Stimulated activated CD4-positive, alpha-beta T cell treated with anti-CD3 and anti-CD28 coated beads, TNF-alpha, amount 100 ng/mL, for 1 hour (primary cell): ENCODE measurements around the gene DBN1.

Experiments used
- DNase-seq, 3 donors: peaks; one replicate each; pipeline ENCODE4 v3.0.0-alpha.2; 2020; ENCODE audit warnings: low read depth in 3 of 3, low spot score in 1 of 3

DBN1 gene

DNA sequence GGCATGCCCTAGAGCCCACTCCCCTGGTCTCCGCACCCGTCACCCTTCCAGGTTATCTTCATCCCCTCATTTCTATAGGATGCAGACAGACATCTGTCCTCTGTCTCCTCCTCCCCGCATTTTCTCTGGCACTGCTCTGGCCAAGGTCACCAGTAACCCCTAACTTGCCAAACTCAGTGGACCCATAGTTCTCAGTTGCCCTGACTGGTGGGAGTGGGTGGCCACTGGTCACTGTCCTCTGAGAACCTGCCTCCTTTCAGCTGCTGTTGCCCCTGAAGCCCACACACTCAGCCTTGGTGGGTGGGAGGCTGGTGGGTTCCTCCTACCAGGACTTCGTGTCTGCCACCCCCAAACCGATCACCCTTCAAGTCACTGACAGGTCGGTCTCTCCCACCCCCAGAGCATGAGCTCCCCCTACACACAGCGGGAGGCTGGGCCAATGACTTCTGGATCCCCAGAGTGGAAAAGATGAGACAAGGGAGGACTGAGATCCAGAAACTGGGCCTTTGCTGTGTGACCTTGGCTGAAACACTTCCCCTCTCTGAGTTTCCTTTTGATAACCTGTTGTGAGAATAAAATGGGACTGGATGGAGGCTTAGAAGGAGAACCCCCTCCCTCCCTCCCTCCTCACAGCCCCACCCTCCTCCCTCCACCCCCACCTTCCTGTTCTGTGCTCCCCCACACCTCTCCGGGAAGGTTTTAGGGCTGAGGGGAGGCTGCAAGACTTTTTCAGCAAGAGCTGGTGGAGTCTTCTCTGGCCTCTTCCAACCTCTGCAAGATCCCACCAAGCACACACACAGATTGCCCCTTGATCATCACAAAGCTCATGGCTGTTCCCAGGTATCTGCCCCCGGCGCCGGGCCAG, 2.4 kb upstream of the DBN1 start:
- no peak for DNase-seq

- no peak for DNase-seq
Measured at GRCh38 chr5:177474846-177475562, 1.6 kb upstream of the DBN1 start.

- DNase-seq: no peak
Measured at GRCh38 chr5:177474002-177474476, 605 bp upstream of the DBN1 start.

DNA sequence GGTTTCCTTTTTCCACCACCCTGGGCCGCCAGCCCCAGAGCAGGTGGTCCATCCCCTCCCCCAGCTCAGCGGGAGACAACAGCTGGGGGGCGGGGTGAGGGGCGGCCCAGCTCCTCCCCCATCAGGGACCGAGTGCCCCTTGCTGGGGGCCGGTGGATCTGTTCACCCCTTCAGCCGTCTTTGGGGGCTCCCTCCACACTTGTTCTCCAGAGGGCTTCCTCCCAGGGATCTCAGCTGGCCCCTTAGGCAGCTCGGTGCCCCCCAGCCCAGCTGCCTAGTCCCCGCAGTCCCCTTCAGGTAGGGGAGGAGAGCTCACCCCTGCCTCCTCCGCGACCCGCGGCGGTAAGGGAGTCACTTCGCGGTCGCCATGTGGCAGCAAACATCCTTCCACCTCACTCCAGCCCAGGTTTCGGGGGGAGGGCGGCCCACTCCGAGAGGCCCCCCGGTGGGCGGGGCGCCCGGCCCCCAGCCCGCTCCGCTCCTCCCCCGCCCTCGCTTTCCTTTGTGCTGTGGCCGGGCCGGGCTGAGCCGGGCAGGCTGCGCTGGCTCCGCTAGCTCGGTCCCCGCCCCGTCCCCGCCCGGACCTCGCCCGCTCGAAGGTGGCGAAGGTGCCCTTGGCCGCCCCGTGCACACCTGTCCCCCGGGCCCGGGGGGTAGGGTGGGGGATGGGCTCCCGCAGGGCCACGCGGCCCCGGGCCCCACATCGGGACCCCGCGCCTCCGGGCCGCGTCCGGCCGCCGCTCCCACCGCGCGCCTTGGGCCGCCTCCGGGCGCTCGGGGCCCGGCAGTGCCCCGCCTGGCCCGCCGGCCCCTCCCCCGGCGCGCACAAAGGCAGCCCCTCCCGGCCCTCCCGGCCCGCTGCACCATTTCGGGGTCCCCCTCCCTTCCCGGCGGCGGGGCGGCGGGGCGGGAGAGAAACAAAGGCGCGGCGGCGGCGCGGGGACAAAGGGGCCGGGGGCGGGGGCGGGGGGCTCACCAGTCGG, 683 bp downstream of the DBN1 start:
- no peak for DNase-seq

GRCh38 chr5:177471610-177472356, 1.7 kb downstream of the DBN1 start:
- DNase-seq: no peak

DNA sequence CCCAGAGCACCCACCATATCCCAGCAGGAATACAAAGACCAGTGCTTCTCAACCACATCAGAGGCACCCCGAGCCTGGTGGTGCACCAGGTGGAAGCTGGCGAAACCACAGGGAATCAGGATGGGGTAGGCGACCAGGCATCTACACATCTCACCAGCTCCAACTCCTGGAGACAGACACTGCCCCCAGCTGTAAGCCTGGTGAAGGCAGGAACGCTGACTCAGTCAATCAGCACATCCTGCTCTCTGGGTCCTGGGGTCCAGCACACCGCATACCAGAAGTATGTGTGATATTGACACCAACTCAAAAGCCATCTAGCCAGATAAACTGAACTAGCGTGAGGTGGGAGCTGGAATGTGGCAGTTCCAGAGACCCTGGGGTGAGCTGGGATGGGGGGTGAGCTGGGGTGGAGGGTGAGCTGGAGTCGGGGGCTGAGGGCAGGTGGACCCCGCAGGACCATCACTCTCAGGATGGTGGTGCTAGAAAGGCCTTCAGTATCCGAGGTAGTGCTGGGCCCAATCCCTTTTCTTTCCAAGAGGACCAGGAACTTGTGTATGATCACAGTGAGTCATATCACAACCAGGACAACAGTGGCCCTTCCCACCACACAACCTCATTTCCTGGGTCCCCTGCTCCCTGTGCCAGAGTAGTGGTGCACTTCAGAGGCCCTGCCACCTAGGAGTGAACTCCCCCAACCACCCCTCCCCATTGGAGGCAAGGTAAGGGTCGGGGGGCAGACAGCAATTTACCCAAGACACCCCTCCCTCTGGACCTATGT, 2.5 kb downstream of the DBN1 start:
- no peak for DNase-seq

- DNase-seq: no peak
Measured at GRCh38 chr5:177469750-177470525, 3.5 kb downstream of the DBN1 start.

GRCh38 chr5:177468685-177469628, 4.5 kb downstream of the DBN1 start:
- DNase-seq: no peak

DNA sequence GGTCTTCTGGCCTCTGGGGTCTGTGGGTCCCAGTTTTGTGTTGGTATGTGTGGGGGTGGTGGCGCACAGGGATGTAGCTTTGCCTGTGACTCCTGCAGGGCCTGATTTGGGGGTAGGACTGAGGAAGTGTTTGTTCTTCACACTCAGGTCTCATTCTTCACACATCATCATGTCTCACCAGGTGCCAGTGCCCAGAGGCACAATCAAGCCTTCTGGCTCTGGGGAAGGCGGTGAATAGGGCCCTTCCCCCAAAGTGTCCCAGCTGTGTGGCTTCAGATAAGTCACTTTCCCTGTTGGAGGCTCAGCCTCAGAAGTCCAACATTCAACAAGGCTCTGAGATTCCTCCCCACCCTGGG, 5.1 kb downstream of the DBN1 start:
- no peak for DNase-seq

DNA sequence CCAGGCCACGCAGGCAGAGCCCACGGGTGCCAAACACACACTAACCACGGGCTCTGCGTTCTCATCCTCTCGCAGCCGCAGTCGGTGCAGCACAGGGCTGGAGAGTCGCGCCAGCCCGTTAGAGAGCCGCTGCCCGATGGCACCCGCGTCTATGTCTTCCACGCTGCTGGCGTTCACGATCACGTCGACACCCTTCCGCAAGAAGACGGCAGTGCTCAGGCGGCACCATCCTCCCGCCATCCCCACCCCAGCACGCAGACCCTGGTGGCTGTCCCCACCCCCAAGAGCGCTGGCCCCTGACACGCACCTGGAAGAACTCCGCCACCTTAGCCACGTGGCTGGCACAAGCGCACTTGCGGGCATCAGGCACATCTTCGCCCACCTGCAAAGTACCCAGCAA, 6.0 kb downstream of the DBN1 start:
- no peak for DNase-seq

DNA sequence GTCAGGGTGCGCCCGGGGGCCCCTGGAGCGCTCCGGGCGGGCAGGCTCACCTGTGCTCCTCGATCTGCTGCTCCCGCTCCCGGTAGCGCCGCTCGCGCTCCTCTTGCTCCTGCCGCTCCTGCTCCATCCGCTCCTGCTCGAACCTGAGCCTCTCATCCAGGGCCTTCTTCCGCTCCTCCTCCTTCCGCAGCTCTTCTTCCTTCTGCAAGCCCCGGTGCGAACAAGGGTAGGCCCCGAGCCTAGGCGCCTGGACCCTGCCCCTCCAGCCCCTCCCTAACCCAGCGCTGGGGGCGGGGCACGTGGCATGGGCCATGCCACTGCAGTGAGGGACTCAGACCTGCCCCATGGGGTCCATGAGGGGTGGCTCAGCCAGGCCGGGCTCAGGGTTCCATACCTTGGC, 6.6 kb downstream of the DBN1 start:
- no peak for DNase-seq

- no peak for DNase-seq
Measured at GRCh38 chr5:177465044-177465443, 8.4 kb downstream of the DBN1 start.

DNA sequence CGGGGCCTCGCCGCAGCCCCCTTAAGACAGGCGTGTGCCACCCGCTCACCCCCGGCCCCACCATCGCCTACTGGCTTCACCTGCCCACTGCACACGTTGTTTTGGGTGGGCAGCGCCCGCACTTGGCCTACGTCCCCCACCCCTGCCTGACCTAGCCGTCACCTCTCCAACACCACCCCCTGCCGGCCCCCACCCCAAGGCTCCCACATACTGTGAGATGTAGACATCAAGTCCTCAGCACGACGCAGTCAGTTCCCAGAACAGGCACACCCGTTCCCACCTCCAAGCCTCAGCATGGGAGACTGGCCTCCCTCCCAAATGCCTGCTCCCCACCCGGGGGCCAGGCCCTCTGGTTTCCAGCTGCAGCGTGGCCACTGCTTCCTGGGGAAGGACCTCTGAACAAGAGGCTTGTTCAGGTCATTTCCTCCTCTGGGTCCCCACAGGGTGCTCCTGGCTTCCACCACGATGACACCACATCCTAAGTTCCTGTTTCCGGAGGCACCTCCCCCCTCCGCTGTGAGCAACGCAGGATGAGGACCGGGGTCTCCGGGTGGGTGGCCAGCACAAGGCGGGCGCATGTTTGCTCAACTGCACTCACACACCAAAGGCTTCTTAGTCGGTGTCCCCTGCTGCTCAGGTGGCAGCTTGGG, 11.3 kb downstream of the DBN1 start:
- no peak for DNase-seq

DNA sequence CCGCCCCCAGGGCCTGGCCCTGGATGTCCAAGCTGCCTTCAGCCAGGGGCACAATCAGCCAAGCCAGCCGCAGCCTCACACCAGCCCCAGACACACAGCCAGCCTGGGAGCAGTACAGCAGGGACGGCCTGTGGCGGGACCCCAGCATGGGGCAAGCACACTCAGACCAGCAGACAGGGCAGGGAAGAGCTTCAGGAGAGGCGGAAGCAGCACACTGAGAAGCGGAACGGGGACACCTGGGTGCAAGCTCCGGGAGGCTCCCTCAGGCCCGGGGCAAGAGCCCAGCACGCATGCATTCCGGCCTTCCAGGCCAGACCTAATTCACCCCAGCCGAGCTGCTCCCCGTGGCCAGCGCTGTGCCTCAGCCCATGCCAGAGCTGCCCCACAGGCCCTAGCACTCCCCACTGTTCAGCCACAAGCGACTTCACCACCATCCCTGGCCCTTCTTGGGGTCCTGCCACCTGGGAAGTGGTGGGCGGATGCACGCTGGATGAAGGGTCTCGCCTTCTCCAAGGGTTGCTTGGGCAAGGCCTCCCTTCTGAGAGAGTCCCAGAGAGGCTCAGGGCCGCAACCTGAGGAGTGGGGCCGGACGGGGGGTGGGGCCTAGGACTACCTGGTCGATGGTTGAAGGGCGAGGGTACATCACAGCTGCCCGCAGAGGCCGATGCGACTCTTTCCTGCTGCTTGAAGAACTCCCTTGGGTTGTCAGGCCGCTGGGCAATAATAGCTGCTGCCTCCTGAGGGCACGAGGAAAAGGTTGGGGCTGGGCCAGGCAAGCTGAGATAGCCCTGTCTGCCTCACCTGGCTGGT, 13.4 kb downstream of the DBN1 start:
- no peak for DNase-seq

DNA sequence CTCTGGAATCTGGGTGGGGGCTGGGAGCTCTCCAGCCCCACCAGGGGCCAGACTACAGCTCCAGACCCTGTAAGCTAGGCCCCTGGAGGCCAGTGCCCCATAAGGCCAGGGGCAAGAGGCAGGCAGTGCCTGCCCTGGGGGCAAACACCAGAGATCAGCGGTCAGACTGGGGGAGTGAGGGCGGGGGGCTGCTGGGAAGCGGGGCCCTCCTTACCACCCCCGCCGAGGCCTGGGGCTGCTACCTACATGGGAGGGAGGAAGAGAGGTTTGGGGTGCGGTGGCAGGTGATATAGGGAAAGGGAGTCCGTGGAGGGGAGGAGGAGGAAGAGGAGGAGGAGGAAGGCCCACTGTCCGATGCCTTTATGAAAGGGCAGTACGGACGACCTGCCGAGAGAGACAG, 14.1 kb downstream of the DBN1 start:
- no peak for DNase-seq

DNA sequence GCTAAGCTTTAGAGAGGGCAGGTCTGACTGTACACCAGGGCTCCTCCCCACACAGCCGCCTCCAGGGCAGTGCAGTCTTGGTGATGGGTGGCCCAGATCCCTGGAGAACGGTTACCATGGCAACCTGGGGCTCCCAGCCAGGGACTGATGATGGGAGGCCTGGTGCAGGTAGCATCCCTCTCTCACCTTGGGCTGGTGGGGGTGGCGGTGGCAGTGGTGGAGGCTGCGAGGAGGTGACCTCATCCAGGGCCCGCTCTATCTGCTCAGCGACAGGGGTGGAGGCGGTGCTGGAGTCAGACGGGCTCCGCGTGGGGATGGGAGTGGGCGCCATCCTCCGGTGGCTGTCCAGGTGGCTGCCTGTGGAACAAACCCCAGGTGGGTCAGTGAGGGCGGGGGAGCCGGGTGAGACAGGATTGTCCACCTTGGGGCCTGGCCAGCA, 14.5 kb downstream of the DBN1 start:
- DNase-seq: no peak
